Tibial artery (tissue), 4 donors: ENCODE measurements around the gene SIK2.
A peak's percentile ranks its signal among the peaks of the same experiment; 100 is the strongest.

Experiments used
- DNase-seq, 2 donors: peaks; one replicate each; pipeline ENCODE4 v3.0.0-alpha.2; 2019
- H3K27ac ChIP-seq, 2 donors: fragments of 200-600 bp; sonication (generic) in 1 of 2; 1 replicate in 1 of 2; 2 replicates in 1 of 2; pipeline ENCODE4 v1.5.1; 2018 to 2019; ENCODE audit warnings: mild to moderate bottlenecking in 1 of 2
- H3K27me3 ChIP-seq, 2 donors: fragments of 200-600 bp; sonication (generic) in 1 of 2; one replicate each; pipeline versions ENCODE4 v1.5.1 to v1.6.0; 2016 to 2019
- H3K36me3 ChIP-seq, 3 donors: fragments of 200-600 bp; sonication (generic) in 2 of 3; one replicate each; pipeline ENCODE4 v1.5.1; 2016 to 2019; ENCODE audit warnings: mild to moderate bottlenecking in 2 of 3
- H3K4me1 ChIP-seq, 4 donors: fragments of 200-600 bp; sonication (generic) in 2 of 4; 1 replicate in 3 of 4; 2 replicates in 1 of 4; pipeline ENCODE4 v1.5.1; 2016 to 2019
- H3K4me3 ChIP-seq, 2 donors: fragments of 200-600 bp; sonication (generic) in 1 of 2; 1 replicate in 1 of 2; 2 replicates in 1 of 2; pipeline ENCODE4 v1.5.1; 2018 to 2019; ENCODE audit warnings: mild to moderate bottlenecking in 2 of 2
- H3K9me3 ChIP-seq, 3 donors: fragments of 200-600 bp; sonication (generic) in 1 of 3; one replicate each; pipeline ENCODE4 v1.5.1; 2016 to 2019
- intact Hi-C: fragments of 100-400 bp; cut with DNase I; formaldehyde crosslinking; loops from one replicate; pipeline ENCODE4 v1.15.0; 2023; ENCODE audit warnings: low total_unique reads
- TF ChIP-seq, protein P1 (sequence below), 2 experiments: fragments of 200-600 bp in 1 of 2; fragments of 450-650 bp in 1 of 2; IDR thresholded peaks; one replicate each; pipeline ENCODE4 v1.5.1; 2017 to 2019; ENCODE audit warnings: antibody characterized with exemption in 2 of 2, mild to moderate bottlenecking in 1 of 2, moderate library complexity in 1 of 2

SIK2 gene

DNA sequence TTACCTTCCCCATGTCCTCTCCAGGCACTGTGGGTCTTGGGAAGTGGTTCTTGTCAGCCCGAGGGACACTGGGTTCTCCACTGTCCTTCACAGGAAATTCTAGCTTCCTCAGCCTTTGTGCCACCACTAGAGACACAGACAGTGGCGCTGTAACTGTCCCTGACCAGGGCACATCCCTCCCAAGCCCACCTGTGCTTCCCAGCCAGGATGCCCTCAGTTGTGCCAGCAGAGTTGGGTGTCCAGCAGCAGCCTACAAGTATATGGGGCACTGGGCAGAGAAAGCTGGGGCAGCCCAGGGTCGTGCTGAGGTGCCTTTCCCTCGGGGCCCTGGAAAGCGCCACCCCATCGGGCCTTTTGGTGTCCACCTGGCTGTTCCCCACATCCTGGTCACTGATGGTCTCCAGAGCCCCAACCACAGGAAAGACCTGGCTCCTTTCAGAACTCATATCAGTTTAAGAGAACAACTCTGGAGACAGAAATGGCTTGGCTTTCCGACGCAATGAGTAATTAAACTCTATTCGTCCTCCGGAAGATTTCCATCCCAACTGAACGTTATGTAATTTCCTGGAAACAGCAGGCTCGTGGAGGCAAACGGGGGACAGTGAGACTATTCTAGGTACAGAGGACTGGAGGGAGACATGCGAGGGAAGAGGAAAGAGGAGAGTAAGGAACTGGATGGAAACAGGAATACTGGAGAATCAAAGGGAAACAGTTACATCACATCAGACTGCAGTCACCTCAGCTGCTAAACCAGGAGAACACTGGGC is 135.4 kb downstream of the SIK2 start:
- peak in 1 of 2 donors; percentile 38 for DNase-seq
- peaks cover 7 to 59% (median 54%) of the 10 kb centered on the region in 4 donors for H3K4me1 ChIP-seq
- H3K27ac ChIP-seq = peak overlapping the region; percentile 93 to 98
- no peak overlapping the region for H3K4me3 ChIP-seq
- TF ChIP-seq, protein P1, sequence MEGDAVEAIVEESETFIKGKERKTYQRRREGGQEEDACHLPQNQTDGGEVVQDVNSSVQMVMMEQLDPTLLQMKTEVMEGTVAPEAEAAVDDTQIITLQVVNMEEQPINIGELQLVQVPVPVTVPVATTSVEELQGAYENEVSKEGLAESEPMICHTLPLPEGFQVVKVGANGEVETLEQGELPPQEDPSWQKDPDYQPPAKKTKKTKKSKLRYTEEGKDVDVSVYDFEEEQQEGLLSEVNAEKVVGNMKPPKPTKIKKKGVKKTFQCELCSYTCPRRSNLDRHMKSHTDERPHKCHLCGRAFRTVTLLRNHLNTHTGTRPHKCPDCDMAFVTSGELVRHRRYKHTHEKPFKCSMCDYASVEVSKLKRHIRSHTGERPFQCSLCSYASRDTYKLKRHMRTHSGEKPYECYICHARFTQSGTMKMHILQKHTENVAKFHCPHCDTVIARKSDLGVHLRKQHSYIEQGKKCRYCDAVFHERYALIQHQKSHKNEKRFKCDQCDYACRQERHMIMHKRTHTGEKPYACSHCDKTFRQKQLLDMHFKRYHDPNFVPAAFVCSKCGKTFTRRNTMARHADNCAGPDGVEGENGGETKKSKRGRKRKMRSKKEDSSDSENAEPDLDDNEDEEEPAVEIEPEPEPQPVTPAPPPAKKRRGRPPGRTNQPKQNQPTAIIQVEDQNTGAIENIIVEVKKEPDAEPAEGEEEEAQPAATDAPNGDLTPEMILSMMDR (IDR thresholded peaks at IDR 0.05) = no peak
- peaks cover 13 to 25% (median 23%) of the 10 kb centered on the region in 3 donors for H3K36me3 ChIP-seq
- H3K27me3 ChIP-seq = no peaks in the 10 kb centered on the region
- intact Hi-C loops = no loop called here
- no peaks in the 10 kb centered on the region for H3K9me3 ChIP-seq

DNA sequence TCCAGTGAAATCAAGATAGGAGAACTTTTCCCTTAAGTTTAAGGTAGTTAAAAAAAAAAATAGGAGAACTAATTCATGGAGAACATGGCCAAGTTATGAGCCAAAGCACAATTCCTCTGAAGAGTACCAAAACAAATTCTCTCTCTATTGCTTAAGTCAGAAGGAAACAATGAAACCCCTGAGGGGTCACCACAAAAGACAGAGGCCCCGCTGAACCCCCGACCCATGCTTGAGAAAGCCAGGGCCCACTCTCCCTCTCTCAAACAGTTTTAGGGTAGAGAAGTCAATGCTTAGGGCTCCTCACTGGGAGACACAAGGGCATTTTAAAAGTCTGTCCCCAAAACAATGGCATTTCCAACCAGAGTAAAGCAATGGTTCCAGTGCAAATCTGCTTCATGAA is 137.1 kb downstream of the SIK2 start:
- H3K36me3 ChIP-seq = peaks cover 13 to 38% (median 38%) of the 10 kb centered on the region in 3 donors
- TF ChIP-seq, protein P1 (IDR thresholded peaks at IDR 0.05) = no peak
- intact Hi-C loops = no loop called here

DNA sequence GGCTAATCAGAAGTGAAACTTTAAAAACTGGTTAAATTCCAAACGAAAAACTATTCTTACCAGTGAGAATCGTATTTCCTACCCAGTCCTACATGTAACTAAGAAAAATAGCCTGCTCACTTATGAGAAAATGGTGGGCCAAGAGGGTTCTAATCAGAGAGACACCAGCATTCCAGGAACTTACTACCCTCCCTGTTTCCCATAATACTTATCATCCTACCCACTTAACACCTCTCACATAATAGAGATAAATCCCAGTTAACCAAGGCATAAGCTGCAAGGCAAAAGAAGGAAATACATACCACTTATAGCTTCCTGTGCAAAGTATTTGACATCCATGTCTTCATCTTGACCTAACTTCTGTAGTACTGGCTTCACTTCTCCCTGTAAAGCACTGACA is 139.5 kb downstream of the SIK2 start:
- no peak for DNase-seq
- Histone ChIP-seq H3K27ac (peak overlapping the region in 1 of 2 donors; percentile 14), H3K4me1 (peaks cover 0 to 46% (median 31%) of the 10 kb centered on the region in 4 donors), H3K27me3 (no peaks in the 10 kb centered on the region), H3K4me3 (no peak overlapping the region), H3K36me3 (peaks cover 13 to 40% (median 38%) of the 10 kb centered on the region in 3 donors), H3K9me3 (no peaks in the 10 kb centered on the region)
- TF ChIP-seq, protein P1 (IDR thresholded peaks at IDR 0.05) = no peak
- intact Hi-C loops = no loop called here

More for the DNA sequence above, 137.1 kb downstream of the SIK2 start:
- no peak overlapping the region for H3K4me3 ChIP-seq
- H3K9me3 ChIP-seq = no peaks in the 10 kb centered on the region
- peaks cover 0 to 46% (median 38%) of the 10 kb centered on the region in 4 donors for H3K4me1 ChIP-seq
- no peaks in the 10 kb centered on the region for H3K27me3 ChIP-seq
- H3K27ac ChIP-seq = peak overlapping the region; percentile 12 to 93
- DNase-seq = no peak

DNA sequence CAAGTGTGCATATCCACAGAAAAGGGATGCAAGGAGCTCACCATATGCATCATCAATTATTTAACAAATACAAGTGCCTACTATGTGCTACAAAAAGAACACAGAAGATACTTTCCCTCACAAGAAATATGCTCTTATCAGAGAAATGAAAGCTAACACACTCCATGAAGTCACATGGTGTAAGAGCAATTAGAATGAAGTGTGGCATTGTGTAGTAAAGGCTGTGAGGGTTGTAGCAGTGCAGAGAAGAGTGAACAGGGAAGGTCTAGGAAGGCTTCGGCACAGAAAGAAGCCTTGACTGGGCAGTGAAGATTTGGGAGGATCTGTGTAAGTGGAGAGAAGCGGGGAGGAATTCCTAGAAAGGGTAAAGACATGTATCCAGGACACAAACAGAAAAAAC is 141.5 kb downstream of the SIK2 start:
- H3K9me3 ChIP-seq = no peaks in the 10 kb centered on the region
- H3K36me3 ChIP-seq = peaks cover 21 to 56% (median 38%) of the 10 kb centered on the region in 3 donors
- intact Hi-C loops = no loop called here
- H3K4me3 ChIP-seq = no peak overlapping the region
- TF ChIP-seq, protein P1 (IDR thresholded peaks at IDR 0.05) = no peak
- peak overlapping the region in 1 of 2 donors; percentile 61 for H3K27ac ChIP-seq
- no peak for DNase-seq
- H3K27me3 ChIP-seq = no peaks in the 10 kb centered on the region
- H3K4me1 ChIP-seq = peaks cover 0 to 31% (median 14%) of the 10 kb centered on the region in 4 donors

DNA sequence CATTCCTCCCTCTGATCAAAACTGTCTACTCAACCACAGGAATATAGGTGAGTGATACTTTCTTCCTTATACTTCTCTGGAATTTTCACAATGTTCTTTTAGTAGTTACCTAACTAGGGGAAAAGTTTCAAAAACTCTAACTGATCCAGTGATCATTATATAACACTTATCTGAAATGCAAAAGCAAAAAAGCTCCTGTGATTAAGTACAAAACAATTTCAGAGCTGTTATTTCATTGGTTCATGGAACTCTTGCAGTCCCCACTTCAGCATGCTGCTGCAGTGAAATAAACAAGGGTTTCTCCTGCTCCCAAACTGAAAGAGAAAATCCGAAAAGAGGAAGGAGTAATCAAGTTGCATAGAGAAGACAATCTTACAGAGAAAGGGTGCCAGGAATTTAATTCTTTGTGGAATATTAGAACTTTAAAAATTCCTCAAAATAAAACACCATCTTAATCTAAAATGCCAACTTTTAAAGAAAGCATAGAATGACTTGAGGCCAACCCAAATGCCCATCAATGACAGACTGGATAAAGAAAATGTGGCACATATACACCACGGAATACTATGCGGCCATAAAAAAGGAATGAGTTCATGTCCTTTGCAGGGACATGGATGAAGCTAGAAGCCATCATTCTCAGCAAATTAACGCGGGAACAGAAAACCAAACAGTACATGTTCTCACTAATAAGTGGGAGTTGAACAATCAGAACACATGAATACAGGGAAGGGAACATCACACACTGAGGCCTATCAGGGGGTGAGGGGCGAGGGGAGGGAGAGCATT is 143.7 kb downstream of the SIK2 start:
- no peak for DNase-seq
- Histone ChIP-seq H3K9me3 (no peaks in the 10 kb centered on the region), H3K27ac (peak overlapping the region; percentile 54 to 61), H3K4me3 (no peak overlapping the region), H3K4me1 (peaks cover 0 to 31% (median 14%) of the 10 kb centered on the region in 4 donors), H3K36me3 (peaks cover 41 to 67% (median 45%) of the 10 kb centered on the region in 3 donors), H3K27me3 (no peaks in the 10 kb centered on the region)
- intact Hi-C loops = no loop called here
- TF ChIP-seq, protein P1 (IDR thresholded peaks at IDR 0.05) = no peak
